Body of pancreas (tissue), 4 donors: ENCODE measurements around the gene NEUROD6. TPM values are rescaled to one million over a fixed set of nuclear protein-coding genes. Genes with fewer than 3 reads are reported as not detected.

Source experiments
- ATAC-seq: fragments of 150-250 bp; one replicate; pipeline ENCODE4 v1.9.1; 2016
- DNase-seq, 4 donors: peaks; one replicate each; pipeline ENCODE4 v3.0.0-alpha.2; 2019
- H3K27ac ChIP-seq, 4 donors: fragments of 200-600 bp; sonication (generic); 1 replicate in 3 of 4; 2 replicates in 1 of 4; pipeline versions ENCODE4 v1.5.1 to v1.6.1; 2016 to 2019; ENCODE audit warnings: mild to moderate bottlenecking in 1 of 4, mixed read lengths in 1 of 4, moderate library complexity in 1 of 4
- H3K27me3 ChIP-seq, 2 donors: fragments of 200-600 bp; sonication (generic); one replicate each; pipeline ENCODE4 v1.6.0; 2016; ENCODE audit warnings: mild to moderate bottlenecking in 1 of 2
- H3K36me3 ChIP-seq, 2 donors: fragments of 200-600 bp; sonication (generic); replicated peaks in 1 of 2; 2 replicates each; pipeline ENCODE4 v1.5.1; 2016; ENCODE audit warnings: low read depth in 2 of 2; ENCODE audit not compliant: insufficient read depth in 1 of 2
- H3K4me1 ChIP-seq: fragments of 200-600 bp; sonication (generic); one replicate; pipeline ENCODE4 v1.6.0; 2016
- H3K4me3 ChIP-seq, 2 donors: fragments of 200-600 bp; sonication (generic); 1 replicate in 1 of 2; 2 replicates in 1 of 2; pipeline ENCODE4 v1.5.1; 2016 to 2019
- H3K9me3 ChIP-seq, 3 donors: fragments of 200-600 bp; sonication (generic); 1 replicate in 2 of 3; 2 replicates in 1 of 3; pipeline ENCODE4 v1.5.1; 2016
- POLR2A ChIP-seq, 3 donors: fragments of 450-650 bp; IDR thresholded peaks; one replicate each; pipeline ENCODE4 v1.6.1; 2016; ENCODE audit warnings: antibody characterized with exemption in 3 of 3, mild to moderate bottlenecking in 2 of 3
- WGBS, 2 donors: methylation state at CpG; one replicate each; pipeline ENCODE4 v1.1.5; 2017; 5-methylcytosine and 5-hydroxymethylcytosine counted together
- intact Hi-C: fragments of 100-400 bp; cut with DNase I; formaldehyde crosslinking; loops from one replicate; pipeline ENCODE4 v1.15.1; 2023
- total RNA-seq, 2 donors: library from RNA; depleted of rRNA; stranded (reverse); fragments of >200 nt; gene quantifications; one replicate each; pipeline ENCODE4 v1.1.0, GENCODE V29; 2016
- TF ChIP-seq, protein P1 (sequence below), 7 experiments: fragments of 450-650 bp in 4 of 7; fragments of 200-600 bp in 3 of 7; sonication (generic) in 3 of 7; IDR thresholded peaks; one replicate each; pipeline ENCODE4 v1.5.1; 2016 to 2019; ENCODE audit warnings: antibody characterized with exemption in 7 of 7

The NEUROD6 gene
- total RNA-seq, 2 donors from 2014 or later = not detected

GRCh38 chr7:31337002-31337565, 3.4 kb downstream of the NEUROD6 start:
- Histone ChIP-seq H3K9me3 (no peaks in the 10 kb centered on the region), H3K4me3 (no peak overlapping the region), H3K36me3 (no peaks in the 10 kb centered on the region), H3K27ac (no peak overlapping the region), H3K4me1 (peaks cover 8% of the 10 kb centered on the region), H3K27me3 (peaks cover 0 to 11% of the 10 kb centered on the region in 2 donors)
- no peak for TF ChIP-seq POLR2A (IDR thresholded peaks at IDR 0.05)
- TF ChIP-seq, protein P1, sequence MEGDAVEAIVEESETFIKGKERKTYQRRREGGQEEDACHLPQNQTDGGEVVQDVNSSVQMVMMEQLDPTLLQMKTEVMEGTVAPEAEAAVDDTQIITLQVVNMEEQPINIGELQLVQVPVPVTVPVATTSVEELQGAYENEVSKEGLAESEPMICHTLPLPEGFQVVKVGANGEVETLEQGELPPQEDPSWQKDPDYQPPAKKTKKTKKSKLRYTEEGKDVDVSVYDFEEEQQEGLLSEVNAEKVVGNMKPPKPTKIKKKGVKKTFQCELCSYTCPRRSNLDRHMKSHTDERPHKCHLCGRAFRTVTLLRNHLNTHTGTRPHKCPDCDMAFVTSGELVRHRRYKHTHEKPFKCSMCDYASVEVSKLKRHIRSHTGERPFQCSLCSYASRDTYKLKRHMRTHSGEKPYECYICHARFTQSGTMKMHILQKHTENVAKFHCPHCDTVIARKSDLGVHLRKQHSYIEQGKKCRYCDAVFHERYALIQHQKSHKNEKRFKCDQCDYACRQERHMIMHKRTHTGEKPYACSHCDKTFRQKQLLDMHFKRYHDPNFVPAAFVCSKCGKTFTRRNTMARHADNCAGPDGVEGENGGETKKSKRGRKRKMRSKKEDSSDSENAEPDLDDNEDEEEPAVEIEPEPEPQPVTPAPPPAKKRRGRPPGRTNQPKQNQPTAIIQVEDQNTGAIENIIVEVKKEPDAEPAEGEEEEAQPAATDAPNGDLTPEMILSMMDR (IDR thresholded peaks at IDR 0.05) = no peak
- DNase-seq = no peak
- no peak for ATAC-seq
- WGBS, 2 donors = 57 to 69% methylated on average over 9 of the region's 9 CpGs
- intact Hi-C loops = no loop called here

DNA sequence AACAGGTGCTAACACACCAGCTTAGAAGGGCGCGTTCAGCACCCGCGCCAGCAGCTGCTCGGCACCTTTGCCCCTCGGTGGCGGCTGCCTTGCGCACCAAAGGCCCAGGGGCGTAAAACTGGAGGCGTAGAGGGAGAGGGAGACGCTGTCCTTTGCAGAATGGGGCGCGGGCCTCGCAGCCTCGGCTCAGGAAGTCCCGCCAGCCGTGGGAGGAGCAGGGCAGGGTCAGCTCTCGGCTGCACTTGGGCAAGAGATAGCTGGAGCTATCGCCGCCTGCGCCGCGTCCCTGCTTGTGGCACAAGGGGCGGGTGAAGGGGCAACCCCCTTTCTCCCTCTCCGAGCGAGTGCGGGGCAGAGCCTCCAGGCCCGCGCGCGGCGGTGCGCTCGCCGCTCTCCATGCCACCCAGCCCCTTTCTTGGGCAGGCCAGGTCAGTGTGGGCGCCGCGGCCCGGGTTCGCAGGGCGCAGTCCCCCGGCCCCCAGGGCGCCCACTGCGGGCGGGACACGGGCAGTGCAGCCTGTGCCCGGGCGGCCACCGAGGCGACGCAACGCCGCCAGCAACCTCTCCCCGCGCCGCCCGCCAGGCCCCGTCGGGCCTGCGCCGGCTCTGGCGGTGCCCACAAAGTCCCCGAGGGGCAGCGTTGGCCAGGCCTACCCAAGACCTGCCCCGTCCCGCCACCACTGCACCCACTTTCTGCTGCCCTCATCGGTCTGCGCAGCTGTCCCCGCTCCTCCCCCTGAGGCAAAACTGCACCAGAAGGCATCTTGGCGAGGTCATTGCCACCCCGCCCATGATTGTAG, 4.1 kb downstream of the NEUROD6 start:
- no peaks in the 10 kb centered on the region for H3K36me3 ChIP-seq
- intact Hi-C loops = no loop called here
- DNase-seq = peak in 1 of 4 donors; percentile 12
- 8 to 14% methylated on average over 13 to 69 of the region's 71 CpGs for WGBS, 2 donors
- peak; percentile 33 for ATAC-seq
- H3K27me3 ChIP-seq = peaks cover 0 to 11% of the 10 kb centered on the region in 2 donors
- no peak overlapping the region for H3K4me3 ChIP-seq
- no peak overlapping the region for H3K27ac ChIP-seq
- H3K4me1 ChIP-seq = peaks cover 8% of the 10 kb centered on the region
- H3K9me3 ChIP-seq = no peaks in the 10 kb centered on the region
- TF ChIP-seq, protein P1 (IDR thresholded peaks at IDR 0.05) = peak in 2 of 7 experiments; percentile 14 to 27
- no peak for TF ChIP-seq POLR2A (IDR thresholded peaks at IDR 0.05)

DNA sequence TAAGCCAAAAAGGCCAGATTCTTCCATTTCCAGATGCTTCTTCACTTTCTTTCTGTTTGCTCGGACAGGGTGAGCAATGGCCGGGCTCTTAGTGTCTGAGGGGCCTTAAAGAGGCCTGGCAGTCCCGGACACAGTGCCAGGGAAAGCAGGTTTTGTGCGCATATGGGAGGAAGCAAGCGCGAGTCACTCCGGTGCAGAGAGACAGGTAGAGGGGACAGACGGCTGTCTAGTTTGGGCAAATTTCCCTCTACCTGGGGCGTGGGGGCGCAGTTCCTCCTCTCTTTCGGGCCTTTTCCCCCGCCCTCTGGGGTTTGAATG, 4.7 kb downstream of the NEUROD6 start:
- Histone ChIP-seq H3K4me1 (peaks cover 8% of the 10 kb centered on the region), H3K27ac (no peak overlapping the region), H3K9me3 (no peaks in the 10 kb centered on the region), H3K36me3 (no peaks in the 10 kb centered on the region), H3K4me3 (no peak overlapping the region), H3K27me3 (peaks cover 0 to 11% of the 10 kb centered on the region in 2 donors)
- DNase-seq (no peak), ATAC-seq (no peak)
- no peak for TF ChIP-seq POLR2A (IDR thresholded peaks at IDR 0.05)
- TF ChIP-seq, protein P1 (IDR thresholded peaks at IDR 0.05) = no peak
- 18 to 20% methylated on average over 12 of the region's 12 CpGs for WGBS, 2 donors
- intact Hi-C loops = no loop called here

- H3K36me3 ChIP-seq = no peaks in the 10 kb centered on the region
- TF ChIP-seq, protein P1 (IDR thresholded peaks at IDR 0.05) = no peak
- TF ChIP-seq POLR2A (IDR thresholded peaks at IDR 0.05) = no peak
- H3K4me3 ChIP-seq = no peak overlapping the region
- WGBS, 2 donors = 54 to 59% methylated on average over 16 of the region's 16 CpGs
- H3K27me3 ChIP-seq = peaks cover 0 to 11% of the 10 kb centered on the region in 2 donors
- ATAC-seq (no peak), DNase-seq (peak in 1 of 4 donors; percentile 7)
- H3K9me3 ChIP-seq = no peaks in the 10 kb centered on the region
- peaks cover 8% of the 10 kb centered on the region for H3K4me1 ChIP-seq
- no peak overlapping the region for H3K27ac ChIP-seq
- intact Hi-C loops = no loop called here
Observed at GRCh38 chr7:31335161-31335856, 5.2 kb downstream of the NEUROD6 start.
